HUES64 (cell line): Measurements from ENCODE around the gene ITPRID2.

ENCODE experiments used
- H3K27ac ChIP-seq: 2 replicates; pipeline ENCODE4 v1.7.0; 2013; ENCODE audit warnings: low read depth, low read length, inconsistent platforms
- H3K27me3 ChIP-seq: 2 replicates; pipeline ENCODE4 v1.6.1; 2013; ENCODE audit warnings: mild to moderate bottlenecking, low read length; ENCODE audit not compliant: insufficient read depth
- H3K36me3 ChIP-seq: 2 replicates; pipeline ENCODE4 v1.6.1; 2013; ENCODE audit warnings: mild to moderate bottlenecking, low read length; ENCODE audit not compliant: insufficient read depth
- H3K4me1 ChIP-seq: 2 replicates; pipeline ENCODE4 v1.6.1; 2013; ENCODE audit warnings: mild to moderate bottlenecking, low read length, moderate library complexity; ENCODE audit not compliant: insufficient read depth
- H3K4me3 ChIP-seq: 2 replicates; pipeline ENCODE4 v1.5.1; 2013; ENCODE audit warnings: mild to moderate bottlenecking, low read length, moderate library complexity
- H3K9ac ChIP-seq: 2 replicates; pipeline ENCODE4 v1.6.1; 2013; ENCODE audit warnings: mild to moderate bottlenecking, low read depth, low read length
- H3K9me3 ChIP-seq: 2 replicates; pipeline ENCODE4 v1.6.1; 2013; ENCODE audit warnings: low read depth, low read length; ENCODE audit not compliant: insufficient read depth
- WGBS: fragments of 150-250, 120-280 bp; methylation state at CpG from one replicate; pipeline ENCODE4 v1.1.7; 2013; ENCODE audit warnings: missing lambda C conversion rate; 5-methylcytosine and 5-hydroxymethylcytosine counted together

The ITPRID2 gene

GRCh38 chr2:181896286-181896685 lies 4.8 kb downstream of the ITPRID2 start:
- Histone ChIP-seq H3K27ac (no peak overlapping the region), H3K27me3 (peaks cover 21% of the 10 kb centered on the region)

GRCh38 chr2:181900007-181900651 lies 8.6 kb downstream of the ITPRID2 start:
- peaks cover 3% of the 10 kb centered on the region; the same call in 1 of the 2 replicates for H3K4me1 ChIP-seq
- peaks cover 62% of the 10 kb centered on the region for H3K36me3 ChIP-seq
- no peak overlapping the region for H3K9ac ChIP-seq
- no peak overlapping the region for H3K4me3 ChIP-seq
- H3K9me3 ChIP-seq, result no peaks in the 10 kb centered on the region
- WGBS, result 93% methylated on average over 3 of the region's 3 CpGs
- H3K27me3 ChIP-seq, result no peaks in the 10 kb centered on the region
- H3K27ac ChIP-seq, result no peak overlapping the region

More at GRCh38 chr2:181896286-181896685, 4.8 kb downstream of the ITPRID2 start:
- Histone ChIP-seq H3K9ac (no peak overlapping the region), H3K36me3 (peaks cover 33% of the 10 kb centered on the region), H3K9me3 (no peaks in the 10 kb centered on the region), H3K4me3 (no peak overlapping the region), H3K4me1 (peaks cover 9% of the 10 kb centered on the region; the same call in 1 of the 2 replicates)
- WGBS, result 100% methylated on average over 1 of the region's 1 CpG

- Histone ChIP-seq H3K27me3 (no peaks in the 10 kb centered on the region), H3K36me3 (peaks cover 62% of the 10 kb centered on the region), H3K9me3 (no peaks in the 10 kb centered on the region), H3K4me1 (peaks cover 3% of the 10 kb centered on the region; the same call in 1 of the 2 replicates), H3K9ac (no peak overlapping the region), H3K4me3 (no peak overlapping the region), H3K27ac (no peak overlapping the region)
- WGBS, result 94% methylated on average over 2 of the region's 3 CpGs
These were observed 11.1 kb downstream of the ITPRID2 start for GRCh38 chr2:181902625-181903024.

GRCh38 chr2:181904022-181904632 lies 12.6 kb downstream of the ITPRID2 start:
- H3K27me3 ChIP-seq, result no peaks in the 10 kb centered on the region
- peaks cover 54% of the 10 kb centered on the region for H3K36me3 ChIP-seq
- no peak overlapping the region for H3K27ac ChIP-seq
- H3K9ac ChIP-seq, result no peak overlapping the region
- H3K9me3 ChIP-seq, result no peaks in the 10 kb centered on the region
- H3K4me1 ChIP-seq, result peaks cover 3% of the 10 kb centered on the region; the same call in 1 of the 2 replicates
- H3K4me3 ChIP-seq, result no peak overlapping the region
- WGBS, result 39% methylated on average over 2 of the region's 2 CpGs

GRCh38 chr2:181907057-181907456 lies 15.5 kb downstream of the ITPRID2 start:
- Histone ChIP-seq H3K9ac (no peak overlapping the region), H3K9me3 (no peaks in the 10 kb centered on the region), H3K4me1 (no peaks in the 10 kb centered on the region), H3K27me3 (no peaks in the 10 kb centered on the region), H3K4me3 (no peak overlapping the region), H3K36me3 (peaks cover 36% of the 10 kb centered on the region), H3K27ac (no peak overlapping the region)

- H3K9ac ChIP-seq, result no peak overlapping the region
- H3K4me3 ChIP-seq, result no peak overlapping the region
- WGBS, result 100% methylated on average over 1 of the region's 1 CpG
- H3K9me3 ChIP-seq, result no peaks in the 10 kb centered on the region
- no peak overlapping the region for H3K27ac ChIP-seq
- H3K27me3 ChIP-seq, result no peaks in the 10 kb centered on the region
- H3K4me1 ChIP-seq, result no peaks in the 10 kb centered on the region
- peaks cover 30% of the 10 kb centered on the region for H3K36me3 ChIP-seq
These were observed 16.1 kb downstream of the ITPRID2 start for GRCh38 chr2:181907635-181908034.

- Histone ChIP-seq H3K27ac (no peak overlapping the region), H3K27me3 (no peaks in the 10 kb centered on the region), H3K4me3 (no peak overlapping the region), H3K36me3 (peaks cover 28% of the 10 kb centered on the region), H3K9me3 (no peaks in the 10 kb centered on the region), H3K4me1 (no peaks in the 10 kb centered on the region), H3K9ac (no peak overlapping the region)
- no CpG with 5 or more reads among the region's 2 CpGs for WGBS
These were observed 18.7 kb downstream of the ITPRID2 start for GRCh38 chr2:181910028-181910831.

- Histone ChIP-seq H3K36me3 (peaks cover 39% of the 10 kb centered on the region), H3K27me3 (no peaks in the 10 kb centered on the region), H3K4me1 (no peaks in the 10 kb centered on the region), H3K9me3 (no peaks in the 10 kb centered on the region), H3K9ac (no peak overlapping the region), H3K27ac (no peak overlapping the region), H3K4me3 (no peak overlapping the region)
- 87% methylated on average over 2 of the region's 2 CpGs for WGBS
These were observed 20.3 kb downstream of the ITPRID2 start for GRCh38 chr2:181911830-181912229.

GRCh38 chr2:181915102-181915501 lies 23.6 kb downstream of the ITPRID2 start:
- Histone ChIP-seq H3K4me3 (no peak overlapping the region), H3K36me3 (peaks cover 63% of the 10 kb centered on the region)

GRCh38 chr2:181916726-181917718 lies 25.5 kb downstream of the ITPRID2 start:
- no peak overlapping the region for H3K27ac ChIP-seq
- H3K36me3 ChIP-seq, result peaks cover 66% of the 10 kb centered on the region
- H3K4me1 ChIP-seq, result no peaks in the 10 kb centered on the region
- 97% methylated on average over 5 of the region's 5 CpGs for WGBS
- no peak overlapping the region for H3K4me3 ChIP-seq
- no peak overlapping the region for H3K9ac ChIP-seq
- no peaks in the 10 kb centered on the region for H3K9me3 ChIP-seq
- H3K27me3 ChIP-seq, result no peaks in the 10 kb centered on the region

More at GRCh38 chr2:181915102-181915501, 23.6 kb downstream of the ITPRID2 start:
- H3K4me1 ChIP-seq, result no peaks in the 10 kb centered on the region
- no peaks in the 10 kb centered on the region for H3K27me3 ChIP-seq
- WGBS, result 100% methylated on average over 1 of the region's 1 CpG
- H3K9ac ChIP-seq, result no peak overlapping the region
- no peaks in the 10 kb centered on the region for H3K9me3 ChIP-seq
- no peak overlapping the region for H3K27ac ChIP-seq
